Endothelial cell (in vitro differentiated cells): Measurements from ENCODE around the gene IGFBPL1. TPM values are rescaled to one million over a fixed set of nuclear protein-coding genes. Genes with fewer than 3 reads are reported as not detected.
A peak's percentile ranks its signal among the peaks of the same experiment; 100 is the strongest.

Experiments
- DNase-seq: peaks from one replicate; pipeline ENCODE4 v3.0.0; 2021; ENCODE audit warnings: low spot score
- H3K27ac Mint-ChIP-seq: one replicate; pipeline ENCODE4 v1.8.0; 2021; ENCODE audit warnings: mixed read lengths, inconsistent platforms; ENCODE audit not compliant: unreplicated experiment
- H3K27me3 Mint-ChIP-seq: one replicate; pipeline ENCODE4 v1.8.0; 2021; ENCODE audit warnings: mild to moderate bottlenecking, moderate library complexity, mixed read lengths, inconsistent platforms; ENCODE audit not compliant: unreplicated experiment
- H3K36me3 Mint-ChIP-seq: one replicate; pipeline ENCODE4 v1.8.0; 2021; ENCODE audit warnings: mild to moderate bottlenecking, low read depth, mixed read lengths, inconsistent platforms; ENCODE audit not compliant: unreplicated experiment
- H3K4me1 Mint-ChIP-seq: one replicate; pipeline ENCODE4 v1.8.0; 2021; ENCODE audit warnings: mild to moderate bottlenecking, mixed read lengths, inconsistent platforms; ENCODE audit not compliant: unreplicated experiment
- H3K4me3 Mint-ChIP-seq: one replicate; pipeline ENCODE4 v1.8.0; 2021; ENCODE audit warnings: mild to moderate bottlenecking, mixed read lengths, inconsistent platforms; ENCODE audit not compliant: unreplicated experiment
- H3K9me3 Mint-ChIP-seq: one replicate; pipeline ENCODE4 v1.8.0; 2021; ENCODE audit warnings: mixed read lengths, inconsistent platforms; ENCODE audit not compliant: unreplicated experiment
- total RNA-seq: library from RNA; stranded (reverse); fragmentation: NEBNext Ultra II Directional; extraction: Animal tissue kit (Norgen Biotek cat#: 25700); gene quantifications from one replicate; pipeline ENCODE4 v1.2.1, GENCODE V29; 2021; ENCODE audit not compliant: unreplicated experiment
- TF ChIP-seq, protein P1 (sequence below): fragments of 200-600 bp; sonication (generic); IDR thresholded peaks from one replicate; pipeline ENCODE4 v1.5.0; 2021; ENCODE audit warnings: antibody characterized with exemption; ENCODE audit not compliant: unreplicated experiment

The IGFBPL1 gene
- total RNA-seq, 1 donor from 2014 or later: 9.1 TPM

DNA sequence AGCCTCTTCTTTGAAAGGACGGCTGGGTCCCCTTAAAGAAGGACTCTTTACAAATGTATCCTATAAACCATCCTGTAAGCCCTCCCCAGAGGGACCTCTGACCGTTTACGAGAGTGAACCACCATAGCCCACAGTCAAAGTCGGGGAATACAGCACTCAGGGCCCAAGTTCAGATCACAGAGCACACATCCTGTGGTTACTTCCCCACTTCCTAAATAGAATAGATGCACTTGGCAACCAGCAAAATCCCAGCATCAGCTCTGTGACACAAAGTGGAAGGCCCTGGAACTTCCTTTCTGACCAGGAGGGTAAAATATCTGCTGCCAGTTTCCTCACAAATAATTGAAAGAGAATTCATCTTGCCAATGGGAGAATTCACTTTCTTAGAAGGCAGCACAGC, 6.9 kb upstream of the IGFBPL1 start:
- Mint-ChIP-seq H3K4me3 (no peak overlapping the region), H3K9me3 (no peaks in the 10 kb centered on the region), H3K36me3 (no peaks in the 10 kb centered on the region), H3K27me3 (peaks cover 4% of the 10 kb centered on the region), H3K27ac (no peak overlapping the region), H3K4me1 (peaks cover 12% of the 10 kb centered on the region)
- TF ChIP-seq, protein P1, sequence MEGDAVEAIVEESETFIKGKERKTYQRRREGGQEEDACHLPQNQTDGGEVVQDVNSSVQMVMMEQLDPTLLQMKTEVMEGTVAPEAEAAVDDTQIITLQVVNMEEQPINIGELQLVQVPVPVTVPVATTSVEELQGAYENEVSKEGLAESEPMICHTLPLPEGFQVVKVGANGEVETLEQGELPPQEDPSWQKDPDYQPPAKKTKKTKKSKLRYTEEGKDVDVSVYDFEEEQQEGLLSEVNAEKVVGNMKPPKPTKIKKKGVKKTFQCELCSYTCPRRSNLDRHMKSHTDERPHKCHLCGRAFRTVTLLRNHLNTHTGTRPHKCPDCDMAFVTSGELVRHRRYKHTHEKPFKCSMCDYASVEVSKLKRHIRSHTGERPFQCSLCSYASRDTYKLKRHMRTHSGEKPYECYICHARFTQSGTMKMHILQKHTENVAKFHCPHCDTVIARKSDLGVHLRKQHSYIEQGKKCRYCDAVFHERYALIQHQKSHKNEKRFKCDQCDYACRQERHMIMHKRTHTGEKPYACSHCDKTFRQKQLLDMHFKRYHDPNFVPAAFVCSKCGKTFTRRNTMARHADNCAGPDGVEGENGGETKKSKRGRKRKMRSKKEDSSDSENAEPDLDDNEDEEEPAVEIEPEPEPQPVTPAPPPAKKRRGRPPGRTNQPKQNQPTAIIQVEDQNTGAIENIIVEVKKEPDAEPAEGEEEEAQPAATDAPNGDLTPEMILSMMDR: no peak
- no peak for DNase-seq

- Mint-ChIP-seq H3K36me3 (no peaks in the 10 kb centered on the region), H3K27me3 (peaks cover 7% of the 10 kb centered on the region), H3K9me3 (no peaks in the 10 kb centered on the region), H3K4me1 (peaks cover 3% of the 10 kb centered on the region), H3K4me3 (no peak overlapping the region), H3K27ac (no peak overlapping the region)
- no peak for DNase-seq
- TF ChIP-seq, protein P1: no peak
These were observed 3.8 kb upstream of the IGFBPL1 start for GRCh38 chr9:38428062-38428461.

DNA sequence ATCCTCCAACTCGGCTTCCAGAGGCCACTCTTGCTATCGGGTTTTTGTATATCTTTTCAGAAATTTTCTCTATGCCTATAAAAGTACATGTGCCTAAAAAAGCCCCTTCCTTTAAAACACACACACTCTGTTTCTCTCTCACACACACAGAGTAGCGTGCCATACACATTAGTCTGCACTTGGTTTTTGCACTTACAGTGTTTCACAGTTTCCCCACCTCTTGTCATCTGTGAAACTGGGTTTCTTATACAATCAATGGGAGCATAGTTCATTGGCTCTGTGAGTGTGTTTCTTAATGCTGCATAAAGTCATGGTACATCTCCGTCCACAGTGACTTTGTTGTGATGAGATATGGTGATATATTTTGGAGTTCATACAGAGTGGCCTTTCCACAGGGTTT, 664 bp upstream of the IGFBPL1 start:
- Mint-ChIP-seq H3K36me3 (no peaks in the 10 kb centered on the region), H3K4me1 (peaks cover 3% of the 10 kb centered on the region), H3K27ac (no peak overlapping the region), H3K27me3 (peaks cover 7% of the 10 kb centered on the region), H3K9me3 (no peaks in the 10 kb centered on the region), H3K4me3 (no peak overlapping the region)
- TF ChIP-seq, protein P1: no peak
- DNase-seq: no peak

DNA sequence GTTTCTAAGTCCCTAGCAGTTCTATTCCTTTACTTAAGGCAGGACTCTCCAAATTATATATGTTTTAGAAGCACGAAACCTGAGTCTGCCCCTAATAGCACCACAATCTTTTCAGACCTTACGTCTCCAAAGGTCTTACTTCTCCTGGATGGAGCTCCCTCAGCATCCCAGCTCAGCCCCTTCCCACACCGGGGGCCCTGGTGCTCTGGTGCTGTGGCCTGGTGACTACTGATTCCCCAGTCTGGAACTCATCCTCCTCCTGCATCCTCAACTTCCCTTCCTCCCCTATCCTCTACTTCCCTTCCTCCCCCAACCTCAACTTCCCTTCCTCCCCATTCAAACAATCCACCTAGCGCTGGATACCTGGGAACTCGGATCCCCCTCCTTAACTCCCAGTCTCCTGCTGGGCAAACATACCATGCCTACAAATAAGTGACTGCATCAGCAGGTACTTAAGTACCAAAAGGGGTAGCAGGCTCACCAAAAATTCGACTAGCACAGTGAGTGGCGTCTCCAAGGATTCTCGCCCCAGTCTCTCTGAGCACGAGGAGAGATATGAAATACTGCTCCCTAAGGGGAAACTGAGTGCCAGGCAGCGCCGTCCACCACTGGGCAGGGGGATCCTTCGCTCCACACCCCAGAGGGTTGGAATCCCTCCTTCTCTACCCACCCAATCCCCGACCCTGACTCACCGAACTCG, 831 bp downstream of the IGFBPL1 start:
- H3K9me3 Mint-ChIP-seq: no peaks in the 10 kb centered on the region
- TF ChIP-seq, protein P1: no peak
- peaks cover 7% of the 10 kb centered on the region for H3K27me3 Mint-ChIP-seq
- no peaks in the 10 kb centered on the region for H3K36me3 Mint-ChIP-seq
- H3K4me1 Mint-ChIP-seq: peaks cover 3% of the 10 kb centered on the region
- no peak overlapping the region for H3K27ac Mint-ChIP-seq
- no peak for DNase-seq
- H3K4me3 Mint-ChIP-seq: peak overlapping the region; percentile 67

- no peak overlapping the region for H3K27ac Mint-ChIP-seq
- H3K4me1 Mint-ChIP-seq: peaks cover 3% of the 10 kb centered on the region
- no peaks in the 10 kb centered on the region for H3K9me3 Mint-ChIP-seq
- H3K27me3 Mint-ChIP-seq: peaks cover 7% of the 10 kb centered on the region
- no peak for DNase-seq
- H3K36me3 Mint-ChIP-seq: no peaks in the 10 kb centered on the region
- TF ChIP-seq, protein P1: no peak
- H3K4me3 Mint-ChIP-seq: no peak overlapping the region
These were observed 1.5 kb downstream of the IGFBPL1 start for GRCh38 chr9:38422555-38423260.
